ENCODE data around the gene DLG1. TPM values are rescaled to one million over a fixed set of nuclear protein-coding genes. Genes with fewer than 3 reads are reported as not detected.

Gene DLG1
- total RNA-seq, 1 experiment from 2014 or later = 89.8 TPM

DNA sequence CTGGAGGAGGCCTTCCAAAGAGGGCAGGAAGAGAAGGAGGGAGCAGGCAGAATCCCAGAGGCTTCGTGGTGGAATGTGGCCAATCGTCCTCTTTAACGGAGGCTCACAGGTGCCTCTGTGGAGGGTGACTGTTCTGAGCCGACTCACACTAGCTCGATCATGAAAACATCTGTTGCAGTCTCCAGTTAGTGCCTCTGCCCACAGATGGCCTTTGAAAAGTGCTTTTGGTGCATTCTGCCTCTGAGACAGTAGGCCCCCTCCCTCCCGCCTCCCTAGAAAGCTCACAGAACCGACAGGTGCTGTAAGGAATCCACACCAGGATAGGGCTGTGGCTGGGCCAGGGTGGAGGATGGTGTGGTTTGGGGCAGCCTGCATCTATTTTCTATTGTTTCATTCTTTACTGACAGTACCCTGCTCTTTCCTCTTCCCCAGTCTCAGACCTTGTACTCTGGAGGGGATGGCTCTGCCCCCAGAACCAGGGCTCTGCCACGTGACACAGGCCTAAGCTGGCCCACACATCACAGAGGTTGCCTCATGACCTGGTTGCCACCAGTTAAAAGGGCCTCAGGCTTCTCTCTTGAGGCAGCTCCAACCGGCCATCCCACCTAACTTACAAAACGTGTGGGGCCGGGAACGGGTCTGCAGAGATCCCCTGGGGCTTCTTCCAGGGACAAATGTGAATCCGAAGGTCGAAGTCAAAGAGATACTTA lies 302.6 kb downstream of the DLG1 start (continued):
- TF ChIP-seq, protein P1, sequence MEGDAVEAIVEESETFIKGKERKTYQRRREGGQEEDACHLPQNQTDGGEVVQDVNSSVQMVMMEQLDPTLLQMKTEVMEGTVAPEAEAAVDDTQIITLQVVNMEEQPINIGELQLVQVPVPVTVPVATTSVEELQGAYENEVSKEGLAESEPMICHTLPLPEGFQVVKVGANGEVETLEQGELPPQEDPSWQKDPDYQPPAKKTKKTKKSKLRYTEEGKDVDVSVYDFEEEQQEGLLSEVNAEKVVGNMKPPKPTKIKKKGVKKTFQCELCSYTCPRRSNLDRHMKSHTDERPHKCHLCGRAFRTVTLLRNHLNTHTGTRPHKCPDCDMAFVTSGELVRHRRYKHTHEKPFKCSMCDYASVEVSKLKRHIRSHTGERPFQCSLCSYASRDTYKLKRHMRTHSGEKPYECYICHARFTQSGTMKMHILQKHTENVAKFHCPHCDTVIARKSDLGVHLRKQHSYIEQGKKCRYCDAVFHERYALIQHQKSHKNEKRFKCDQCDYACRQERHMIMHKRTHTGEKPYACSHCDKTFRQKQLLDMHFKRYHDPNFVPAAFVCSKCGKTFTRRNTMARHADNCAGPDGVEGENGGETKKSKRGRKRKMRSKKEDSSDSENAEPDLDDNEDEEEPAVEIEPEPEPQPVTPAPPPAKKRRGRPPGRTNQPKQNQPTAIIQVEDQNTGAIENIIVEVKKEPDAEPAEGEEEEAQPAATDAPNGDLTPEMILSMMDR (IDR thresholded peaks at IDR 0.05 in 2 of 3, conservative IDR thresholded peaks at IDR 0.05 in 1 of 3; ENCODE audit: borderline replicate concordance in 1 of 3, insufficient read depth in 1 of 3, low read depth in 2 of 3, low read length in 2 of 3) = no peak
- TF ChIP-seq EGR1 (IDR thresholded peaks at IDR 0.05; ENCODE audit: low read depth) = no peak

DNA sequence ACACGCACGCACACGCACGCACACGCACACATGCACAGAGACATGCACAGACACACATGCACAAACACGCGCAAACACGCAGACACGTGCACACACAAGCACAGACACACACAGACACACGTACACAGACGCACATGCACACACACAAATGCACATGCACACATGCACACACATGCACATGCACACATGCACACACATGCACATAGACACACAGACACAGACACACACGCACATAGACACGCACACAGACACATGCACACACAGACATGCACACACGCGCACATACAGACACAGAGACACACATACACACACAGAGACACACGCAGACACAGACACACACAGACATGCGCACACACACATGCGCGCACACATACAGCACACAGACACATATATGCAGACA lies 303.4 kb downstream of the DLG1 start:
- H3K36me3 ChIP-seq (ENCODE audit: control insufficient read depth in 1 of 2, insufficient read depth in 2 of 2, low read length in 2 of 2) = no peaks in the 10 kb centered on the region
- intact Hi-C loops (cut with micrococcal nuclease) = no loop called here
- no peaks in the 10 kb centered on the region for H3K27me3 ChIP-seq (ENCODE audit: insufficient read depth, low read length)
- BruUV-seq (replicated peaks) = no TSS peak
- H3K4me1 ChIP-seq (ENCODE audit: control insufficient read depth in 1 of 2, insufficient read depth in 2 of 2, low read length in 2 of 2) = no peaks in the 10 kb centered on the region
- H4K20me1 ChIP-seq (ENCODE audit: insufficient read depth) = no peaks in the 10 kb centered on the region
- H3K79me2 ChIP-seq (ENCODE audit: insufficient read depth, low read length) = no peaks in the 10 kb centered on the region
- ChIA-PET RAD21 (ENCODE audit: low non-redundant PET in 1 of 2, low total read pairs in 2 of 2, uncharacterized antibody in 2 of 2, unreplicated experiment in 2 of 2) (no interaction called here), CTCF (no interaction called here), POLR2A (no interaction called here)
- H3K9ac ChIP-seq (ENCODE audit: low read length) = no peak overlapping the region
- TF ChIP-seq RAD21 (IDR thresholded peaks at IDR 0.05; ENCODE audit: low read depth) (no peak), SIN3A (IDR thresholded peaks at IDR 0.05; ENCODE audit: low read depth) (no peak)
- TF ChIP-seq, protein P1 (IDR thresholded peaks at IDR 0.05 in 2 of 3, conservative IDR thresholded peaks at IDR 0.05 in 1 of 3; ENCODE audit: borderline replicate concordance in 1 of 3, insufficient read depth in 1 of 3, low read depth in 2 of 3, low read length in 2 of 3) = no peak
- H3K9me2 ChIP-seq (ENCODE audit: insufficient read depth) = no peaks in the 10 kb centered on the region
- no peak overlapping the region for H3K27ac ChIP-seq (ENCODE audit: low read depth, low read length)
- H3K4me2 ChIP-seq (ENCODE audit: low read length) = no peak overlapping the region
- no peak for DNase-seq (ENCODE audit: low read depth, low spot score)
- no peak overlapping the region for H3K4me3 ChIP-seq (replicated peaks in 1 of 2; ENCODE audit: low read depth in 1 of 2, low read length in 2 of 2)
- H3K9me3 ChIP-seq (ENCODE audit: control insufficient read depth in 1 of 2, insufficient read depth in 1 of 2, low read depth in 1 of 2, low read length in 2 of 2) = no peaks in the 10 kb centered on the region
- ATAC-seq = no peak
- no peak overlapping the region for H2AFZ ChIP-seq (ENCODE audit: low read depth, low read length, poor library complexity, severe bottlenecking)

All from HCT116 (cell line).